ENCODE results near the gene PADI3.

DNA sequence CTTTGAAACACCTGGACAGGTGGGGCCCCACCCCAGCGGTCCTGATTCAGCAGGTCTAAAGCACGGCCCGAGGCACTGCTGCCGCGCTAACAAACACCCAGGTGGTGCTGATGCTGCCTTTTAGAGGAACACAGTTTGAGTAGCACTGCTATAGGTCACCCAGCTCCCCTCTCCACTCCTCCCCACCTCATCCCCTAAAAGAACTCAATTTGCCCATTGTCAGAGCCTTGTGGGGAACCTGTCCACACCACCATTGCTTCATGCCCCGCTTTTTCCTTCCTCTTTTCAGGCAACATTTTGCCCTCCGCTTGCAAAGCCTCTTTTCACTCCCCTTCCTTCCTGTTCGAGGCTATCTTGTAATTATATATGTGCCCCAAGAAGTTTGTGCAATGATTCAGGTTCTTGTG is 32.9 kb downstream of the PADI3 start:
- no peak for TF ChIP-seq POLR2A (IDR thresholded peaks at IDR 0.05)
- TF ChIP-seq, protein P1, sequence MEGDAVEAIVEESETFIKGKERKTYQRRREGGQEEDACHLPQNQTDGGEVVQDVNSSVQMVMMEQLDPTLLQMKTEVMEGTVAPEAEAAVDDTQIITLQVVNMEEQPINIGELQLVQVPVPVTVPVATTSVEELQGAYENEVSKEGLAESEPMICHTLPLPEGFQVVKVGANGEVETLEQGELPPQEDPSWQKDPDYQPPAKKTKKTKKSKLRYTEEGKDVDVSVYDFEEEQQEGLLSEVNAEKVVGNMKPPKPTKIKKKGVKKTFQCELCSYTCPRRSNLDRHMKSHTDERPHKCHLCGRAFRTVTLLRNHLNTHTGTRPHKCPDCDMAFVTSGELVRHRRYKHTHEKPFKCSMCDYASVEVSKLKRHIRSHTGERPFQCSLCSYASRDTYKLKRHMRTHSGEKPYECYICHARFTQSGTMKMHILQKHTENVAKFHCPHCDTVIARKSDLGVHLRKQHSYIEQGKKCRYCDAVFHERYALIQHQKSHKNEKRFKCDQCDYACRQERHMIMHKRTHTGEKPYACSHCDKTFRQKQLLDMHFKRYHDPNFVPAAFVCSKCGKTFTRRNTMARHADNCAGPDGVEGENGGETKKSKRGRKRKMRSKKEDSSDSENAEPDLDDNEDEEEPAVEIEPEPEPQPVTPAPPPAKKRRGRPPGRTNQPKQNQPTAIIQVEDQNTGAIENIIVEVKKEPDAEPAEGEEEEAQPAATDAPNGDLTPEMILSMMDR (IDR thresholded peaks at IDR 0.05): no peak
